Fibroblast of mammary gland (primary cell): ENCODE data around the gene COX6B1.

Experiments used
- DNase-seq: peaks from one replicate; pipeline ENCODE4 v3.0.0-alpha.2; 2010; ENCODE audit warnings: low read depth
- H3K4me3 ChIP-seq: 2 replicates; pipeline ENCODE4 v1.5.1; 2011; ENCODE audit warnings: low read depth, mild to moderate bottlenecking, low read length, moderate library complexity; ENCODE audit not compliant: control insufficient read depth
- CTCF ChIP-seq: conservative IDR thresholded peaks from 2 replicates; pipeline ENCODE4 v1.5.1; 2011; ENCODE audit warnings: low read depth, low read length, inconsistent platforms; ENCODE audit not compliant: control insufficient read depth, insufficient read depth

The COX6B1 gene

DNA sequence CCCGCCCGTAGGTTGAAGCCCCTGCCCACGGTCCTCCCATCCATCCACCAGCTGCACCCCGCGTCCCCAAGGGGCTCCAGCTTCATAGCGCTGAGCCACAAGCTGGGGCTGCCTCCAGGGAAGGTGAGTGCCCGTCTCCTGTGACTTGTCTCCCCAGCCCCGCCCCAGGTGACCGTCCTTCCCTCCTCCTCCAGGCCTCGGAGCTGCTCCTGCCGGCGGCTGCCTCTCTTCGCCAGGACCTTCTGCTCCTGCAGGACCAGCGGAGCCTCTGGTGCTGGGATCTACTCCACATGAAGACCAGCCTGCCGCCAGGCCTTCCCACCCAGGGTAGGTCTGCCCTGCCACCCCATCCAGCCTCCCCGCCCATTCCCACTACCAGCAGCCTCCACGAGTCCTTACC is 28.1 kb upstream of the COX6B1 start:
- H3K4me3 ChIP-seq, result no peak overlapping the region

DNA sequence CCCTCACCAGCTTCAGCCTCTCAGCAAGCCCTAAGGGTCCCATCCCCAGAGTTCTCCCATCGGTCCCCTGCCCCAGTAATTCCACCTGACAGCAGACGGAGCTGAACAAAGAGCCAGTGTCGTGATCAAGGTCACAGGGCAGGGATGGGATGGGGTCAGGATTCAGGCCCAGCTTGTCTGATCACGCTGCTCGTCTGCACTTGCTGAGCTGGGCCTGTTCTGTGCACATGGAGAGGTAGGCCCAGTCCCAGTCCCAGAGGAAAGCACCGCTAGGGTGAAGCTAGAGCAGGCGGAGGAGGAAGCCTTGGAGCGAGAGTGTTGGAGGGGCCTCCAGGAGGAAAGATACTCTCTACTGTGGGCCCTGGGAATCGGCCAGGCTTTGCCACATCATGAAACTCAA is 26.4 kb upstream of the COX6B1 start:
- DNase-seq, result no peak
- no peak overlapping the region for H3K4me3 ChIP-seq
- no peak for TF ChIP-seq CTCF

More for the DNA sequence above, 28.1 kb upstream of the COX6B1 start:
- no peak for DNase-seq
- TF ChIP-seq CTCF, result no peak

DNA sequence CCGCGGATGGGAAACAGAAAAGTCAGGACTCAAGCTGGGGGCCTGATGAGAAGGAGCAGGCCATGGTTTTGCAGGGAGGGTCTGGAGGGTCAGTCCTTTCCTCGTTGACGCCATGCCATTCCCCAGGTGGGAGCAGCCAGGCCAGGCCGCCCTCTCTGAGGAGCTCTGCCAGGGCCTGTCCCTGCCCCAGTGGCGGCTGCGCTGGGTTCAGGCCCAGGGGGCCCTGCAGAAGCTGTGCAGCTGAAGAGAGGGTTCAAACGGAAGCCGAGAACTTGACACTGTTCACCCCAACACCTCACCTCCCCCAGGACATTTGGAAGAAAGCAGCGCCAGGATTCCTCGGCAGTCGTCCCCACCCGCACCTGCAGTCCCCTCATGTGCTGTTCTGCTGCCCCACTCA is 25.4 kb upstream of the COX6B1 start:
- no peak overlapping the region for H3K4me3 ChIP-seq
- TF ChIP-seq CTCF, result no peak
- DNase-seq, result no peak

DNA sequence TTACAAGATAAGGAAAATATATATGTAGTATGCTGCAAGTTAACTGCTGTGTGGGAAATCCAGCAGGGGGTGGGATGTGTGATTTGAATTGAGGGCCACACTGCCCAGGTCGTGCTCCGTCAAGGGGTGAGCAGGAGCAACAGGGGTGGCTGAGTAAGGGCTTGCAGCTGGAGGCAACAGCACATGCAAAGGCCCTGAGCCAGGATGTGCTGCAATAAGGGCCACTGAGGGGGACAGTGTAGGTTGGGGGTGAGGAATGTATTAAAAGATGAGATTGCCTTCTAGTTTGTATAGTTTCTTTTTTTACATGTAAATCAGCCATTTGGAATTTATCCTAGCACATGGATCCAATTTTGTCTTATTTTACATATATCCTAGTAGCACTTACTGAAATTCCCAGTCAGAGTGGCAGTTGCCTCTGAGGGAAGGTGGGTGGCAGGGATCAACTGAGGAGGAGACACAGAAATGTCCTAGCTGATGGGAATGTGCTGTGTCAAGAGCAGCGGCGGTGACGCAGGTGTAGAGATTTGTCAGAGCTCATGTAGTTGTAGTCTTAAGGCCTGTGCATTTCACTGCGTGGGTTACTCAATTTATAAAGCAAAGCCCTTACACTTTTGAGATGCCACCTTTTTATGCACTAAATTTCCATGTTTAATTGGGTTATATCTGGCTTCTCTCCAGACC is 24.7 kb upstream of the COX6B1 start:
- H3K4me3 ChIP-seq, result no peak overlapping the region
- DNase-seq, result no peak
- TF ChIP-seq CTCF, result no peak

DNA sequence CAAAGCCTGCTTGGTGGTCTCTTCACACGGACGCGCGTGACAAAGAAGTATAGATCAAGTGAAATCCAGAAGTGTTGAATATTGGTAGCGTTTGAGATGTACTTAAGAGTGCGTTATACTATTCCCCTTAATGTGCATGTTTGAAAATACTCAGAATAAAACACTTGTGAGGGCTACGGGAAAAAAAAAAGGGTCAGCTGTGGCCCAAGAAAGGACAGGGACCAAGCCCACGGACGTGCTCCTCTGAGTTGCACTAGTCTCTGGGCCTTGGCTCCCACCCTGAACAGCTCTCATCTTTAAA is 19.9 kb upstream of the COX6B1 start:
- no peak for DNase-seq
- TF ChIP-seq CTCF, result no peak
- peak overlapping the region; percentile 82 for H3K4me3 ChIP-seq

DNA sequence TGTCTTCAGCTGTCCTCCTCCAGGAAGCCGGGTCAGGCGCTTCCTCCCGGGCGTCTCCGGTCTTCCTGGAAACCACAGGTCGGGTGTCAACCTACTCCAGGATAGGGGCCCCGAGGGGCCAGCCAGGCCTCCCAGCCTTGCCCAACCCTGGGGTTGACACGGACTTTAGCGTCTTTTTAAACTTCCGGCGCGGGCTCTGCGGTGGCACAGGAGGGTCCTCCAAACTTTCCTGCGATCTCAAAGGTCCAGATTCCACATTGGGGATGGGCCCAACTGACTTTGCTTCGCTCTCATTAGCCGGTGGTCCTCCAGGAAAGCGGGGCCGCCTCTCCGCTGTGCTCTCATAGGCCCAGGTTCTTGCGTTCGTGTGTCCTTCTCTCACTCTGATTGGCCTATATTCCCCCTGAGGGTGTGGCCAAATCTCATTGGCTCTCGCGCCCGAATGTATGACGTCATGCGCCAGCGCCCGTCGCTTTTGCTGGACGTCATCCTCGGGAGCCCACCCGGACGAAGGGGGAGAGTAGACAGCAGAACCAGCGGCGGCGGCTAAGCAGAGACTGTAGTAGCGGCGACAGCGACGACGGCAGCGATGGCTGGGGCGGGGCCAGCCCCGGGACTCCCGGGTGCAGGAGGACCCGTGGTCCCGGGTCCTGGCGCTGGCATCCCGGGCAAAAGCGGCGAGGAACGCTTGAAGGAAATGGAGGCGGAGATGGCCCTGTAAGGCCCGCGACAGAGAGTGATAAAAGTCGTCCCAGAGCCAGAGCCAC is 19.4 kb upstream of the COX6B1 start, which contains the start of gene RBM42:
TSS of gene RBM42 (plus strand) at position 472 of the 767 bp plus-strand sequence. CDS start at position 590, 118 bp downstream.
- peak within 1 kb of the TSS; percentile 82 for H3K4me3 ChIP-seq
- TF ChIP-seq CTCF, result no peak
- DNase-seq, result peak; percentile 99
